Adrenal gland (tissue), 12 donors: ENCODE results near the gene RET. TPM values are rescaled to one million over a fixed set of nuclear protein-coding genes. Genes with fewer than 3 reads are reported as not detected.

Experiments used
- DNase-seq, 7 donors: peaks; one replicate each; pipeline ENCODE4 v3.0.0-alpha.2; 2019 to 2020
- H3K27ac ChIP-seq, 5 donors: fragments of 200-600 bp; sonication (generic) in 4 of 5; 1 replicate in 3 of 5; 2 replicates in 2 of 5; pipeline versions ENCODE4 v1.5.1 to v1.8.0; 2016 to 2020; ENCODE audit warnings: mild to moderate bottlenecking in 1 of 5
- H3K27me3 ChIP-seq: fragments of 200-600 bp; 2 replicates; pipeline ENCODE4 v1.8.0; 2021
- H3K36me3 ChIP-seq, 2 donors: fragments of 200-600 bp; replicated peaks in 1 of 2; 1 replicate in 1 of 2; 2 replicates in 1 of 2; pipeline versions ENCODE4 v1.5.1 to v1.8.0; 2018 to 2022
- H3K4me1 ChIP-seq, 2 donors: fragments of 200-600 bp; replicated peaks in 1 of 2; 1 replicate in 1 of 2; 2 replicates in 1 of 2; pipeline versions ENCODE4 v1.5.1 to v1.8.0; 2018 to 2021
- H3K4me3 ChIP-seq, 4 donors: fragments of 200-600 bp; sonication (generic) in 3 of 4; one replicate each; pipeline ENCODE4 v1.5.1; 2016 to 2018
- H3K9me3 ChIP-seq, 3 donors: fragments of 200-600 bp; sonication (generic) in 1 of 3; replicated peaks in 1 of 3; 1 replicate in 2 of 3; 2 replicates in 1 of 3; pipeline versions ENCODE4 v1.5.1 to v1.8.0; 2016 to 2021
- CTCF ChIP-seq, 6 experiments: fragments of 450-650 bp in 4 of 6; fragments of 200-600 bp in 2 of 6; sonication (generic) in 1 of 6; IDR thresholded peaks; 1 replicate in 5 of 6; 2 replicates in 1 of 6; pipeline versions ENCODE4 v1.5.1 to v1.8.0; 2016 to 2021; ENCODE audit warnings: antibody characterized with exemption in 6 of 6, mild to moderate bottlenecking in 2 of 6, moderate library complexity in 1 of 6
- POLR2A ChIP-seq, 2 donors: fragments of 450-650 bp; IDR thresholded peaks; one replicate each; pipeline ENCODE4 v1.6.1; 2017; ENCODE audit warnings: antibody characterized with exemption in 2 of 2, mild to moderate bottlenecking in 2 of 2, moderate library complexity in 1 of 2
- WGBS, 4 donors: extraction: QIAGEN DNeasy Blood & Tissue Kit in 2 of 4; methylation state at CpG; one replicate each; pipeline versions ENCODE4 v1.1.5 to v1.1.7; 2013 to 2017; 5-methylcytosine and 5-hydroxymethylcytosine counted together
- intact Hi-C, 2 donors: fragments of 100-400 bp; cut with DNase I; formaldehyde crosslinking; loops; one replicate each; pipeline versions ENCODE4 v1.14.1 to v1.15.0; 2022 to 2023
- polyA plus RNA-seq, 3 donors: library from polyadenylated mRNA; stranded (reverse); fragments of 200-250 nt in 2 of 3; fragments of 350-450 nt in 1 of 3; fragmentation: Illumina TruSeq in 1 of 3; extraction: RNeasy Lipid Tissue Mini Kit (QIAGEN cat#74804) in 1 of 3; gene quantifications; one replicate each; pipeline ENCODE4 v1.2.3, GENCODE V29; 2013 to 2014
- total RNA-seq, 9 donors: library from RNA; depleted of rRNA in 4 of 9; stranded (reverse); fragments of >200 nt in 4 of 9; fragments of 120-200 nt in 1 of 9; fragmentation: NEBNext Ultra II Directional in 1 of 9; extraction: Animal tissue kit (Norgen Biotek cat#: 25700) in 1 of 9; gene quantifications; one replicate each; pipeline versions ENCODE4 v1.1.0 to v1.2.4, GENCODE V29; 2013 to 2023
- donor health status: healthy with polysubstance abuse.
- donor health status: Bipolar disorder and iron deficiency.
- donor health status: DM: yes; HTN: yes; CAD: no.
- donor health status: DM: no; HTN: no; CAD: no.
- donor health status: DM: no; HTN: no; CAD: no.
- donor health status: DM: yes; HTN: yes; CAD: no.

RET gene
- total and polyA plus RNA-seq, 12 donors, result 1.6 to 43.6 (median 6.0) TPM

GRCh38 chr10:43060291-43060690, 16.6 kb upstream of the RET start:
- Histone ChIP-seq H3K27me3 (no peaks in the 10 kb centered on the region), H3K4me3 (no peak overlapping the region), H3K36me3 (no peaks in the 10 kb centered on the region), H3K9me3 (no peaks in the 10 kb centered on the region), H3K4me1 (no peaks in the 10 kb centered on the region), H3K27ac (no peak overlapping the region)
- intact Hi-C loops, result no loop called here
- DNase-seq, result no peak
- TF ChIP-seq CTCF (IDR thresholded peaks at IDR 0.05) (no peak), POLR2A (IDR thresholded peaks at IDR 0.05) (no peak)
- WGBS, 4 donors, result 70 to 80% (median 75%) methylated on average over 5 to 6 of the region's 6 CpGs

GRCh38 chr10:43061331-43061730, 15.5 kb upstream of the RET start:
- no peak overlapping the region for H3K27ac ChIP-seq
- H3K27me3 ChIP-seq, result no peaks in the 10 kb centered on the region
- no peak overlapping the region for H3K4me3 ChIP-seq
- TF ChIP-seq CTCF (IDR thresholded peaks at IDR 0.05) (no peak), POLR2A (IDR thresholded peaks at IDR 0.05) (no peak)
- intact Hi-C loops, result no loop called here
- H3K9me3 ChIP-seq, result no peaks in the 10 kb centered on the region
- no peaks in the 10 kb centered on the region for H3K36me3 ChIP-seq
- H3K4me1 ChIP-seq, result no peaks in the 10 kb centered on the region
- 79 to 100% (median 83%) methylated on average over 2 to 8 of the region's 8 CpGs for WGBS, 4 donors
- no peak for DNase-seq

GRCh38 chr10:43061760-43062159, 15.1 kb upstream of the RET start:
- no peaks in the 10 kb centered on the region for H3K27me3 ChIP-seq
- no peak overlapping the region for H3K27ac ChIP-seq
- no peaks in the 10 kb centered on the region for H3K9me3 ChIP-seq
- TF ChIP-seq CTCF (IDR thresholded peaks at IDR 0.05), result no peak
- TF ChIP-seq POLR2A (IDR thresholded peaks at IDR 0.05), result no peak
- WGBS, 4 donors, result 83 to 86% (median 84%) methylated on average over 3 to 9 of the region's 9 CpGs
- intact Hi-C loops, result no loop called here
- H3K36me3 ChIP-seq, result no peaks in the 10 kb centered on the region
- H3K4me1 ChIP-seq, result no peaks in the 10 kb centered on the region
- DNase-seq, result no peak
- no peak overlapping the region for H3K4me3 ChIP-seq

GRCh38 chr10:43062402-43063160, 14.3 kb upstream of the RET start:
- Histone ChIP-seq H3K9me3 (no peaks in the 10 kb centered on the region), H3K27ac (no peak overlapping the region), H3K4me3 (no peak overlapping the region), H3K4me1 (no peaks in the 10 kb centered on the region), H3K27me3 (no peaks in the 10 kb centered on the region), H3K36me3 (no peaks in the 10 kb centered on the region)
- intact Hi-C loops, result no loop called here
- no peak for DNase-seq
- TF ChIP-seq POLR2A (IDR thresholded peaks at IDR 0.05) (no peak), CTCF (IDR thresholded peaks at IDR 0.05) (no peak)
- WGBS, 4 donors, result 88 to 100% (median 91%) methylated on average over 1 to 18 of the region's 18 CpGs
